Neural progenitor cell (in vitro differentiated cells): Measurements from ENCODE around the gene KATNAL1.
"Not testable (repeated sequence)": the region's sequence is repeated elsewhere in the genome, so short reads cannot be mapped to it uniquely, and the experiment has no call there.

ENCODE experiments used
- CTCF ChIP-seq: fragments of 200-600 bp; sonication (generic); IDR thresholded peaks from 2 replicates; pipeline ENCODE4 v1.5.1; 2017; ENCODE audit warnings: antibody characterized with exemption, mild to moderate bottlenecking
- EZH2 ChIP-seq: fragments of 200-600 bp; sonication (generic); IDR thresholded peaks from 2 replicates; pipeline ENCODE4 v1.6.1; 2017; ENCODE audit warnings: antibody characterized with exemption, mild to moderate bottlenecking, moderate library complexity
- EZH2phosphoT487 ChIP-seq: fragments of 200-600 bp; sonication (generic); IDR thresholded peaks from 2 replicates; pipeline ENCODE4 v1.6.1; 2017; ENCODE audit warnings: antibody characterized with exemption

GRCh38 chr13:30174250-30174649, 133.1 kb downstream of the KATNAL1 start:
- not testable (repeated sequence) for TF ChIP-seq CTCF, EZH2, EZH2phosphoT487
